Upper lobe of left lung (tissue), 6 donors: Measurements from ENCODE around the gene PDS5A. TPM values are rescaled to one million over a fixed set of nuclear protein-coding genes. Genes with fewer than 3 reads are reported as not detected.
"Not testable (repeated sequence)": the region's sequence is repeated elsewhere in the genome, so short reads cannot be mapped to it uniquely, and the experiment has no call there.

Source experiments
- ATAC-seq, 2 donors: fragments of 200-7000 bp; cut with Tn5 transposase; one replicate each; pipeline ENCODE4 v1.9.1; 2022; ENCODE audit warnings: mild to moderate bottlenecking in 2 of 2, moderate library complexity in 2 of 2; ENCODE audit not compliant: low FRiP score in 2 of 2
- DNase-seq, 2 donors: peaks; one replicate each; pipeline ENCODE4 v3.0.0-alpha.2; 2019 to 2020
- H3K27ac ChIP-seq, 4 donors: fragments of 200-600 bp; sonication (generic); one replicate each; pipeline ENCODE4 v1.5.1; 2016 to 2019
- H3K27me3 ChIP-seq, 4 donors: fragments of 200-600 bp; sonication (generic); one replicate each; pipeline ENCODE4 v1.5.1; 2017 to 2019
- H3K36me3 ChIP-seq, 4 donors: fragments of 200-600 bp; sonication (generic); one replicate each; pipeline ENCODE4 v1.5.1; 2016 to 2019
- H3K4me1 ChIP-seq, 4 donors: fragments of 200-600 bp; sonication (generic); one replicate each; pipeline ENCODE4 v1.5.1; 2018 to 2019
- H3K4me3 ChIP-seq, 4 donors: fragments of 200-600 bp; sonication (generic); one replicate each; pipeline ENCODE4 v1.5.1; 2017 to 2019; ENCODE audit warnings: mild to moderate bottlenecking in 2 of 4, moderate library complexity in 1 of 4
- H3K9me3 ChIP-seq, 4 donors: fragments of 200-600 bp; sonication (generic); one replicate each; pipeline ENCODE4 v1.5.1; 2018 to 2019
- EP300 ChIP-seq, 4 donors: sonication (generic); formaldehyde crosslinking; IDR thresholded peaks; one replicate each; pipeline ENCODE4 v1.5.1; 2017; ENCODE audit warnings: antibody characterized with exemption in 4 of 4, control low read depth in 2 of 4
- POLR2A ChIP-seq, 4 donors: fragments of 450-650 bp; IDR thresholded peaks; one replicate each; pipeline ENCODE4 v1.5.1; 2016 to 2017; ENCODE audit warnings: antibody characterized with exemption in 4 of 4, mild to moderate bottlenecking in 2 of 4
- POLR2AphosphoS5 ChIP-seq, 2 donors: sonication (generic); formaldehyde crosslinking; IDR thresholded peaks; one replicate each; pipeline ENCODE4 v1.5.1; 2017; ENCODE audit warnings: antibody characterized with exemption in 2 of 2
- WGBS, 2 donors: methylation state at CpG; one replicate each; pipeline ENCODE4 v1.1.5; 2017 to 2018; 5-methylcytosine and 5-hydroxymethylcytosine counted together
- total RNA-seq, 6 donors: library from RNA; depleted of rRNA in 4 of 6; stranded (reverse); fragments of >200 nt in 4 of 6; gene quantifications; one replicate each; pipeline versions ENCODE4 v1.1.0 to v1.2.1, GENCODE V29; 2016 to 2021
- TF ChIP-seq, protein P1 (sequence below), 6 experiments: fragments of 450-650 bp in 4 of 6; fragments of 200-600 bp in 2 of 6; sonication (generic) in 2 of 6; IDR thresholded peaks; one replicate each; pipeline ENCODE4 v1.5.1; 2016 to 2019; ENCODE audit warnings: antibody characterized with exemption in 6 of 6
- donor health status: DM: no; HTN: no; CAD: no; lungs with moderate emphysema.
- donor health status: DM: no; HTN: yes; CAD: no; lungs with severe emphysema.

The PDS5A gene
- total RNA-seq, 6 donors from 2014 or later, result 40.3 to 112 (median 69.6) TPM

DNA sequence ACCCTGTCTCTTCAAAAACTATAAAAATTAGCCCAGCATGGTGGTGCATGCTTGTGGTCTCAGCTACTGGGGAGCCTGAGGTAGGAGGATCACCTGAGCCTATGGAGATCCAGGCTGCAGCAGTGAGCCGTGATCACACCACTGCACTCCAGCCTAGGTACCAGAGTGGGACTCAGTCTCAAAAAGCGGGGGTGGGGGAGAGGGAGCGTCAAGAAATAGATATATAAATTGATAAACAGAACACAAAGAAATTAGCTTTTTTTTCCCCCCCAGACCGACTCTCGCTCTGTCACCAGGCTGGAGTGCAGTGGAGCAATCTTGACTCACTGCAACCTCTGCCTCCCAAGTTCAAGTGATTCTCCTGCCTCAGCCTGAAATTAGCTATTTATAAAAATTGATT, 14.1 kb downstream of the PDS5A start:
- DNase-seq (no peak), ATAC-seq (no peak)
- WGBS, 2 donors, result 92 to 94% methylated on average over 5 of the region's 5 CpGs

DNA sequence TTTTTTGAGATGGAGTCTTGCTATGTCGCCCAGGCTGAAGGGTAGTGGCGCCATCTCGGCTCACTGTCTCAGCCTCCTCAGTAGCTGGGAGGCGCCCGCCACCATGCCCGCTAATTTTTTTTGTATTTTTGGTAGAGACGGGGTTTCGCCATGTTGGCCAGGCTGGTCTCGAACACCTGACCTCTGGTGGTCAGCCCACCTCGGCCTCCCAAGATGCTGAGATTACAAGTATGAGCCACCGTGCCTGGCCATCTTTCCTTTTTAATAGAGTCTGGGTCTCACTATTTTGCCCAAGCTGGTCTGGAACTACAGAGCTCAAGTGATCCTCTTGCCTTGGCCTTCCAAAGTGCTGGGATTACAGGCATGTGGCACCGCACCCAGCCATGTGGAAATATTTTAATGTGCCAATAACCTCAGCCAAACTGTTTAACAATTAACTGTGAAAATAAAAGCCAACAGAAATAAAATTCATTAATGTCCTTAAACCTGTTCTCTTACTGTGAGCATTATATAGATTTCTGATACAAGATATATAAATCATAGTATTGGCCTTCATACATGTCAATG, 16.3 kb downstream of the PDS5A start:
- no peaks in the 10 kb centered on the region for H3K27me3 ChIP-seq
- H3K4me3 ChIP-seq, result no peak overlapping the region
- H3K9me3 ChIP-seq, result no peaks in the 10 kb centered on the region
- H3K4me1 ChIP-seq, result peaks cover 4 to 22% (median 10%) of the 10 kb centered on the region in 4 donors
- H3K27ac ChIP-seq, result no peak overlapping the region
- WGBS, 2 donors, result 93 to 97% methylated on average over 12 of the region's 12 CpGs
- H3K36me3 ChIP-seq, result no peaks in the 10 kb centered on the region
- DNase-seq (no peak), ATAC-seq (no peak)
- TF ChIP-seq, protein P1, sequence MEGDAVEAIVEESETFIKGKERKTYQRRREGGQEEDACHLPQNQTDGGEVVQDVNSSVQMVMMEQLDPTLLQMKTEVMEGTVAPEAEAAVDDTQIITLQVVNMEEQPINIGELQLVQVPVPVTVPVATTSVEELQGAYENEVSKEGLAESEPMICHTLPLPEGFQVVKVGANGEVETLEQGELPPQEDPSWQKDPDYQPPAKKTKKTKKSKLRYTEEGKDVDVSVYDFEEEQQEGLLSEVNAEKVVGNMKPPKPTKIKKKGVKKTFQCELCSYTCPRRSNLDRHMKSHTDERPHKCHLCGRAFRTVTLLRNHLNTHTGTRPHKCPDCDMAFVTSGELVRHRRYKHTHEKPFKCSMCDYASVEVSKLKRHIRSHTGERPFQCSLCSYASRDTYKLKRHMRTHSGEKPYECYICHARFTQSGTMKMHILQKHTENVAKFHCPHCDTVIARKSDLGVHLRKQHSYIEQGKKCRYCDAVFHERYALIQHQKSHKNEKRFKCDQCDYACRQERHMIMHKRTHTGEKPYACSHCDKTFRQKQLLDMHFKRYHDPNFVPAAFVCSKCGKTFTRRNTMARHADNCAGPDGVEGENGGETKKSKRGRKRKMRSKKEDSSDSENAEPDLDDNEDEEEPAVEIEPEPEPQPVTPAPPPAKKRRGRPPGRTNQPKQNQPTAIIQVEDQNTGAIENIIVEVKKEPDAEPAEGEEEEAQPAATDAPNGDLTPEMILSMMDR (IDR thresholded peaks at IDR 0.05), result no peak

More for the DNA sequence above, 14.1 kb downstream of the PDS5A start:
- H3K36me3 ChIP-seq, result no peaks in the 10 kb centered on the region
- TF ChIP-seq POLR2A (IDR thresholded peaks at IDR 0.05), result no peak
- TF ChIP-seq, protein P1 (IDR thresholded peaks at IDR 0.05), result no peak
- TF ChIP-seq EP300 (IDR thresholded peaks at IDR 0.05), result no peak
- no peak for TF ChIP-seq POLR2AphosphoS5 (IDR thresholded peaks at IDR 0.05)
- H3K27me3 ChIP-seq, result no peaks in the 10 kb centered on the region
- H3K4me3 ChIP-seq, result no peak overlapping the region
- H3K9me3 ChIP-seq, result no peaks in the 10 kb centered on the region
- no peak overlapping the region for H3K27ac ChIP-seq
- H3K4me1 ChIP-seq, result peaks cover 4 to 22% (median 10%) of the 10 kb centered on the region in 4 donors

GRCh38 chr4:39950861-39951481, 26.7 kb downstream of the PDS5A start:
- no peaks in the 10 kb centered on the region for H3K27me3 ChIP-seq
- ATAC-seq, result no peak
- TF ChIP-seq, protein P1 (IDR thresholded peaks at IDR 0.05), result no peak
- no peak for TF ChIP-seq POLR2AphosphoS5 (IDR thresholded peaks at IDR 0.05)
- no peak for TF ChIP-seq POLR2A (IDR thresholded peaks at IDR 0.05)
- TF ChIP-seq EP300 (IDR thresholded peaks at IDR 0.05), result no peak
- no peaks in the 10 kb centered on the region for H3K9me3 ChIP-seq
- no peaks in the 10 kb centered on the region for H3K36me3 ChIP-seq
- no peak overlapping the region for H3K4me3 ChIP-seq
- no peak for DNase-seq
- H3K27ac ChIP-seq, result no peak overlapping the region
- H3K4me1 ChIP-seq, result peaks cover 11 to 15% (median 13%) of the 10 kb centered on the region in 4 donors

- Histone ChIP-seq H3K9me3 (no peaks in the 10 kb centered on the region), H3K4me3 (no peak overlapping the region), H3K36me3 (no peaks in the 10 kb centered on the region), H3K4me1 (peaks cover 11 to 15% (median 13%) of the 10 kb centered on the region in 4 donors), H3K27me3 (no peaks in the 10 kb centered on the region), H3K27ac (no peak overlapping the region)
- no peak for TF ChIP-seq POLR2A (IDR thresholded peaks at IDR 0.05)
- no peak for TF ChIP-seq EP300 (IDR thresholded peaks at IDR 0.05)
- TF ChIP-seq POLR2AphosphoS5 (IDR thresholded peaks at IDR 0.05), result no peak
- TF ChIP-seq, protein P1 (IDR thresholded peaks at IDR 0.05), result no peak
- ATAC-seq (no peak), DNase-seq (no peak)
- WGBS, 2 donors, result 95 to 100% methylated on average over 2 of the region's 2 CpGs
Measured at GRCh38 chr4:39947963-39948362, 29.7 kb downstream of the PDS5A start.

GRCh38 chr4:39947417-39947816, 30.3 kb downstream of the PDS5A start:
- TF ChIP-seq POLR2AphosphoS5 (IDR thresholded peaks at IDR 0.05) (no peak), EP300 (IDR thresholded peaks at IDR 0.05) (no peak), POLR2A (IDR thresholded peaks at IDR 0.05) (no peak)
- TF ChIP-seq, protein P1 (IDR thresholded peaks at IDR 0.05), result no peak
- Histone ChIP-seq H3K36me3 (no peaks in the 10 kb centered on the region), H3K27me3 (no peaks in the 10 kb centered on the region), H3K27ac (no peak overlapping the region), H3K4me3 (no peak overlapping the region), H3K4me1 (peaks cover 11 to 15% (median 14%) of the 10 kb centered on the region in 4 donors), H3K9me3 (no peaks in the 10 kb centered on the region)
- DNase-seq, result no peak
- ATAC-seq, result no peak
- 42 to 46% methylated on average over 1 of the region's 1 CpG for WGBS, 2 donors

DNA sequence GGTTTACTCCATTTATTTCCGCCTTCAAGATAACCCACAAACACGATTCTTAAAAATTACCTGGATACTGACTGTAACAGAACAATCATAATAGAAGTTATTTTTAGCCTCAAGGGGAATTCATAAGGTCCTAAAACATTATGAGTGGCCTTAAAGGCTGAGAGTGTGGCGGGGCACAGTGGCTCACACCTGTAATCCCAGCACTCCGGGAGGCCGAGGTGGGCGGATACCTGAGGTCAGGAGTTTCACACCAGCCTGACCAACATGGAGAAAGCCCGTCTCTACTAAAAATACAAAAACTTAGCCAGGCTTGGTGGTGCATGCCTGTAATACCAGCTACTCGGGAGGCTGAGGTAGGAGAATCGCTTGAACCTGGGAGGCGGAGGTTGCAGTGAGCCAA, 33.5 kb downstream of the PDS5A start:
- not testable (repeated sequence) for H3K4me3 ChIP-seq, H3K27ac ChIP-seq, H3K27me3 ChIP-seq, H3K9me3 ChIP-seq, ATAC-seq, DNase-seq, H3K36me3 ChIP-seq
- peaks cover 11 to 19% (median 17%) of the 10 kb centered on the region in 4 donors for H3K4me1 ChIP-seq
- WGBS, 2 donors, result 92% methylated on average over 10 of the region's 10 CpGs
